ENCODE data around the gene ZDHHC8. TPM values are rescaled to one million over a fixed set of nuclear protein-coding genes. Genes with fewer than 3 reads are reported as not detected.

The ZDHHC8 gene
- polyA plus RNA-seq, 2 of the 4 experiments (the other 2 are of a cell fraction): 5.3 to 28.1 TPM

- TF ChIP-seq RCOR1 (IDR thresholded peaks at IDR 0.05; ENCODE audit: low read depth, low read length) (no peak), POLR2AphosphoS2 (conservative IDR thresholded peaks at IDR 0.05; ENCODE audit: low read length) (no peak), ZFP36 (IDR thresholded peaks at IDR 0.05; ENCODE audit: borderline replicate concordance, partially characterized antibody) (no peak)
Measured at GRCh38 chr22:20106205-20106848, 25.3 kb upstream of the ZDHHC8 start (continued).

- TF ChIP-seq POLR2AphosphoS2 (conservative IDR thresholded peaks at IDR 0.05; ENCODE audit: low read length): no peak
- TF ChIP-seq HEYL (CRISPR knock-in tag; IDR thresholded peaks at IDR 0.05): no peak
- no peak for TF ChIP-seq NFE2L2 (conservative IDR thresholded peaks at IDR 0.05; ENCODE audit: low read length)
- TF ChIP-seq CTCF (IDR thresholded peaks at IDR 0.05): no peak
- no peak for TF ChIP-seq REST (IDR thresholded peaks at IDR 0.05)
- TF ChIP-seq JUN (IDR thresholded peaks at IDR 0.05): no peak
- no peak for TF ChIP-seq ZFP36 (IDR thresholded peaks at IDR 0.05; ENCODE audit: borderline replicate concordance, partially characterized antibody)
- TF ChIP-seq MYC (IDR thresholded peaks at IDR 0.05; ENCODE audit: borderline replicate concordance, low read length): no peak
- no peak for TF ChIP-seq JUNB (IDR thresholded peaks at IDR 0.05)
- TF ChIP-seq ZNF302 (CRISPR knock-in tag; IDR thresholded peaks at IDR 0.05): no peak
- TF ChIP-seq BCL3 (IDR thresholded peaks at IDR 0.05): no peak
- TF ChIP-seq CBX8 (IDR thresholded peaks at IDR 0.05): no peak
- no peak for TF ChIP-seq ESRRA (IDR thresholded peaks at IDR 0.05; ENCODE audit: borderline replicate concordance, low read length)
- TF ChIP-seq ELK1 (IDR thresholded peaks at IDR 0.05; ENCODE audit: low read depth, low read length): no peak
- no peak for TF ChIP-seq KDM1A (IDR thresholded peaks at IDR 0.05; ENCODE audit: low read depth)
- TF ChIP-seq PHF8 (IDR thresholded peaks at IDR 0.05; ENCODE audit: borderline replicate concordance, low read depth): no peak
- Histone ChIP-seq H3K4me3 (no peak overlapping the region), H3K4me2 (no peak overlapping the region), H3K27ac (no peak overlapping the region), H3K4me1 (no peaks in the 10 kb centered on the region), H3K9me3 (no peaks in the 10 kb centered on the region)
- ATAC-seq: no peak
- DNase-seq (ENCODE audit: low read depth in 1 of 2, low spot score in 1 of 2): no peak
- WGBS (ENCODE audit: missing lambda C conversion rate): 98% methylated on average over 5 of the region's 10 CpGs
- CTCF ChIA-PET: interaction anchor here (1.3 kb wide), 1 partner anchor 137 kb away, joined by 3 read pairs; no protein-coding TSS in a partner anchor
- no peak for FAIRE-seq
- POLR2A ChIA-PET: no interaction called here
Measured at GRCh38 chr22:20106849-20107237, 24.8 kb upstream of the ZDHHC8 start.

Measured in A549 (cell line).